BJ (cell line): Measurements from ENCODE around the gene TOMM20L. TPM values are rescaled to one million over a fixed set of nuclear protein-coding genes. Genes with fewer than 3 reads are reported as not detected.

Experiments
- CTCF ChIA-PET: fragments of 350-600 bp; formaldehyde crosslinking; extraction: SDS; loops from one replicate; lab custom pipeline; 2021; ENCODE audit warnings: antibody characterized with exemption, inconsistent platforms; lab: Yijun Ruan, JAX
- POLR2A ChIA-PET: fragments of 300-600 bp; sonication (Branson Sonifier 250); formaldehyde crosslinking; extraction: SDS; loops from one replicate; lab custom pipeline; 2021; ENCODE audit warnings: antibody characterized with exemption; lab: Charles Lee
- DNase-seq: peaks from one replicate; pipeline ENCODE4 v3.0.0-alpha.2; 2011; ENCODE audit warnings: low read depth
- H3K27me3 ChIP-seq: 2 replicates; pipeline ENCODE4 v1.6.0; 2011; ENCODE audit warnings: low read length; ENCODE audit not compliant: control insufficient read depth, insufficient read depth
- H3K36me3 ChIP-seq: 2 replicates; pipeline ENCODE4 v1.5.1; 2011; ENCODE audit warnings: low read length; ENCODE audit not compliant: control insufficient read depth, insufficient read depth
- H3K4me3 ChIP-seq: 2 replicates; pipeline ENCODE4 v1.5.1; 2011; ENCODE audit warnings: low read depth, mild to moderate bottlenecking, control low read depth, low read length
- polyA plus RNA-seq: library from polyadenylated mRNA; depleted of rRNA; stranded (reverse); fragments of >200 nt; gene quantifications from 2 replicates; pipeline ENCODE4 v1.2.3, GENCODE V29; 2011
- TF ChIP-seq, protein P1 (sequence below): IDR thresholded peaks from 2 replicates; pipeline ENCODE4 v1.5.1; 2011; ENCODE audit warnings: low read depth, mild to moderate bottlenecking, control low read depth, inconsistent platforms, low read length, moderate library complexity; ENCODE audit not compliant: insufficient read depth

TOMM20L gene
- polyA plus RNA-seq, 1 experiment, result not detected

DNA sequence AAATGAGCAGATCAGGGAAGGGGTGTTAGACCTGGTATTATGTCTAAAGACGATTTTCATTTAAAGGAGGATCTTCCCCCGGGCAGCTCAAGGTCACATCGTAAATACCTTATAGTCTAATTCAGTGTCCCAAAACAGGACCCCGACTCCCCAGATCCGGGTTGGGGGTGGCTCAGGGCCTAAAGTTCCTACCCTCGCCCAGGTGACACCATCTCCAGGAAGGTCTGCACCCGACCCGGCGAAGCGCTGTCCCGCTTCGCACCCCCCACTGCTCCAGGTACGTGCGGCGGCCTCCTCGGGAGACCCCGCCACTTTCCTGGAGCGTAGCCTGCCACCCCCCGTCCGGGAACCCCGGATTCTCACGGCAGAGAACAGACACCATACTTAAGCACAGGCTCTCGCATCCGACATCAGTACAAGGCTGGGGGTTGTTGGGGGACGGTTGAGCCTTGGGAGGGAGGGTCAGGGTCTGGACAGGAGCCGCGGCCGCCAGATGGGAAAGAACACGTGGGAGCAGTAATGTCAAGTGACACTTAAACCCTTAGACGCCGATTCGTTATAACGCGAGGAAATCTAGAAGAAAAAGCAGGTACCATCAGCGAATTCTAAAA is 31.0 kb downstream of the TOMM20L start:
- peak; percentile 3 for DNase-seq

DNA sequence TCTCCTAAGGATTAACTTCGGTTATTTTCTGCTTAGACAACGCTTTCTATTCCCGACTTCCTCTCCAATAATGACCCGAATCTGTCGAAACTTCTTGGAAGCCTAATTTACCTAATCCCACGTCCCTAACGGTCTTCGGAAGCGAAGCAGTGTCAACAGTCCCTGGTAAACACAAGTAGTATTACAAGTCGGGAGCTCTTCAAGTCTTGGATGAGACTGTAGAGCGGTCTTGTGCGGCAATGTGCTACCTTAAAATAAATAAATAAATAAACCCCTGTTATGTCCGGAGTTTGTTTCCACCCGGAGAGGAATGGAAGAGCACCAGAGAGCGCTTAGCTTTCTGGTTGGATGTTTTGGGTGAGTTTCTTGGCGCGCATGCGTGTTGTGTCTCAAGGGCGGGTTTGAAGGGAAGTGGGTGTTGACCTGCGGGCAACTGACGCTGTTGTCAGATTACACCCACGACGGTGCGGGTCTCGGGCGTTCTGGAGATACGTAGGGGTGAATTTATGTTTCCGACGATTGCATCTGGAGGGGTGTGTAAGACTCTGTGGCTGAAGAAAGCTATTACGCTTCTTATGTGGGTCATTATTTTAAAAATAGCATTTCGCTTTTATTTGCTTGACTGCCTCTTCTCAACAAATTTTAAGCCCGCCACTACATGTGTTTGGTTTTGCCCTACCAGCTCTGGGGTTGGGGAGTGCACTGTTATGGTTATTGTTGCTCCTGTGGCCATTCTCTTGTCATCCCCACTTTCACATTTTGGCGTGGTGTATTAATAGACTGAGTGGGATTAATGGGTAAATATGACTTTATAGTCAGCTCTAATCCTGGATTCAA is 31.8 kb downstream of the TOMM20L start, which contains the start of the genes KIAA0586 and TIMM9:
Gene KIAA0586, plus strand, starts transcription at position 439 of the 837 bp plus-strand sequence. CDS start 546 bp downstream, outside the sequence.
Gene TIMM9, minus strand, starts transcription at position 251 of the 837 bp plus-strand sequence. CDS start 15,586 bp downstream, outside the sequence.
- peak within 1 kb of the TSS; percentile 94 for H3K4me3 ChIP-seq
- DNase-seq, result peak; percentile 87
- POLR2A ChIA-PET, result no interaction called here
- no peaks in the 10 kb centered on the region for H3K36me3 ChIP-seq
- CTCF ChIA-PET, result interaction anchor here (0.6 to 0.9 kb wide), 3 partner anchors 31 to 1143 kb away, joined by 3 read pairs; no protein-coding TSS in a partner anchor
- H3K27me3 ChIP-seq, result no peaks in the 10 kb centered on the region
- TF ChIP-seq, protein P1, sequence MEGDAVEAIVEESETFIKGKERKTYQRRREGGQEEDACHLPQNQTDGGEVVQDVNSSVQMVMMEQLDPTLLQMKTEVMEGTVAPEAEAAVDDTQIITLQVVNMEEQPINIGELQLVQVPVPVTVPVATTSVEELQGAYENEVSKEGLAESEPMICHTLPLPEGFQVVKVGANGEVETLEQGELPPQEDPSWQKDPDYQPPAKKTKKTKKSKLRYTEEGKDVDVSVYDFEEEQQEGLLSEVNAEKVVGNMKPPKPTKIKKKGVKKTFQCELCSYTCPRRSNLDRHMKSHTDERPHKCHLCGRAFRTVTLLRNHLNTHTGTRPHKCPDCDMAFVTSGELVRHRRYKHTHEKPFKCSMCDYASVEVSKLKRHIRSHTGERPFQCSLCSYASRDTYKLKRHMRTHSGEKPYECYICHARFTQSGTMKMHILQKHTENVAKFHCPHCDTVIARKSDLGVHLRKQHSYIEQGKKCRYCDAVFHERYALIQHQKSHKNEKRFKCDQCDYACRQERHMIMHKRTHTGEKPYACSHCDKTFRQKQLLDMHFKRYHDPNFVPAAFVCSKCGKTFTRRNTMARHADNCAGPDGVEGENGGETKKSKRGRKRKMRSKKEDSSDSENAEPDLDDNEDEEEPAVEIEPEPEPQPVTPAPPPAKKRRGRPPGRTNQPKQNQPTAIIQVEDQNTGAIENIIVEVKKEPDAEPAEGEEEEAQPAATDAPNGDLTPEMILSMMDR, result no peak

More for the DNA sequence above, 31.0 kb downstream of the TOMM20L start:
- ChIA-PET CTCF (interaction anchor here (0.9 to 1.3 kb wide), 2 partner anchors 30 to 212 kb away, joined by 3 read pairs; no protein-coding TSS in a partner anchor), POLR2A (no interaction called here)
- Histone ChIP-seq H3K27me3 (no peaks in the 10 kb centered on the region), H3K36me3 (peaks cover 1% of the 10 kb centered on the region; the same call in 1 of the 2 replicates), H3K4me3 (peak overlapping the region; percentile 94)
- TF ChIP-seq, protein P1, result no peak

DNA sequence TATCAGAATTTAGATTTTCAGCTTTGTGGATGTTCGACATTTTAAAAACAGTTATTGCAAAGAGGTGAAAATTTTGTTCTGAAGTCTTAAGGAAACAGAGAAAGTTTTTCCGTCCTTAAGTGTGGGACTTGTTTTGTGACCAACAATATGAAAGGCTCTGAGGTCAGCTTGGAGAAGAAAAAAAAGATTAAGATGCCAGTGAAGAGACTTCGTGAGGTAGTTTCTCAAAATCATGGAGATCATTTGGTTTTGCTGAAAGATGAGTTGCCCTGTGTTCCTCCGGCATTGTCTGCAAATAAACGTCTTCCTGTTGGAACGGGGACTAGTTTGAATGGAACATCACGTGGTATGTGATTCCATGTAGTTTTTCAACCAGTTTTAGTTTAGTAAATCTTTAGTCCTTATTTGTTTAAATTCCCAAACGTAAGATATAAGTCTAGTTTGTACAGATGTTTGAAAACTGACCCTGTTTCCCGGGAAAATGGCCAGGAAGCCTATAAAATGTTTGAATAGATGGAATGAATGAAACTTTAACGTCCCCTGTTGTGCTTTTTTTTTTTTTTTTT is 32.5 kb downstream of the TOMM20L start:
- Histone ChIP-seq H3K36me3 (no peaks in the 10 kb centered on the region), H3K4me3 (peak overlapping the region; percentile 94), H3K27me3 (no peaks in the 10 kb centered on the region)
- TF ChIP-seq, protein P1, result no peak
- ChIA-PET CTCF (interaction anchor here (0.6 kb wide), 2 partner anchors 295 to 1142 kb away, joined by 3 read pairs; no protein-coding TSS in a partner anchor), POLR2A (no interaction called here)
- peak; percentile 19 for DNase-seq

DNA sequence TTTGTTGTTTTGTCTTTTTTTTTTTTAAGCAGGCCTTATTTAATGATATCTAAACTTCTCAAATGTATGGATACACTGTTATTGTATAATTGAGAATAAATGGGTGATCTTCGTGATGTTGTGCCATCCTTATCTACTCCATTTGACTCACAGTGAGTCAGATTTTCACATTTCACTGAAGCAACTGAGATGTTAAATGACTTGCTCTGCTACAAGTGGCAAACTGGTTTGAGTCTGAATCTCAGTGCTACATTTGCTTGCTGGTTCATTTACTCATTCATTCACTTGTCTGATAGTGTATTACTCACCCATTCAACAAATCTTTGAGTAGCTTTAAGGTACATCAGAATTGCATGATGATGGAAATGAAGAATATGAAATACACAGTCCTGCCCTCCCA is 34.4 kb downstream of the TOMM20L start:
- ChIA-PET CTCF (interaction anchor here (1.8 kb wide), 1 partner anchor 11 kb away, joined by 5 read pairs; no protein-coding TSS in a partner anchor), POLR2A (no interaction called here)
- TF ChIP-seq, protein P1, result no peak
- DNase-seq, result peak; percentile 0
- Histone ChIP-seq H3K4me3 (no peak overlapping the region), H3K27me3 (no peaks in the 10 kb centered on the region), H3K36me3 (no peaks in the 10 kb centered on the region)

DNA sequence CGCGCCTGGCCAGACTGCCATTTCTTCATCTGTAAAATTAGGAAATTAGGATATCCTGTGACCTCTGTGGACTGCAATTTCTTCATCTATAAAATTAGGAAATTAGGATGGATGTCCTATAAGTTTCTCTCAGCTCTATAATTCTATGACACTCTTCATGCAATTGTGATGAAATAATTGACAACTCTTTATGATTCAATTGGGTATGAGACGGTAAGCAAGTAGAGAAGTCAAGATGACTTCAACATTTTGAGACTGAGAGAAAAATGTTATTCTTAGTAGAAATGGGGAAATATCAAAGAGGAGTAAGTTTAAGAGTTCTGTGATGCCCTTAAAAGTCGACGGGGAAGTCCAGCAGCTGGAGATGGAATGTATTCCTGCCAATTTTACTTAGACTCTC is 43.7 kb downstream of the TOMM20L start:
- no peak for DNase-seq
- Histone ChIP-seq H3K4me3 (no peak overlapping the region), H3K27me3 (no peaks in the 10 kb centered on the region), H3K36me3 (peaks cover 1% of the 10 kb centered on the region; the same call in 1 of the 2 replicates)
- POLR2A ChIA-PET, result no interaction called here
- TF ChIP-seq, protein P1, result no peak
- CTCF ChIA-PET, result no interaction called here
